HG03442 (cell line): ENCODE data around the gene SSH3.

Experiments
- ATAC-seq: cut with Tn5 transposase; IDR thresholded peaks from one replicate; pipeline ENCODE4 v1.9.1; 2021; ENCODE audit warnings: mild to moderate bottlenecking, moderate library complexity; ENCODE audit not compliant: unreplicated experiment

The SSH3 gene

DNA sequence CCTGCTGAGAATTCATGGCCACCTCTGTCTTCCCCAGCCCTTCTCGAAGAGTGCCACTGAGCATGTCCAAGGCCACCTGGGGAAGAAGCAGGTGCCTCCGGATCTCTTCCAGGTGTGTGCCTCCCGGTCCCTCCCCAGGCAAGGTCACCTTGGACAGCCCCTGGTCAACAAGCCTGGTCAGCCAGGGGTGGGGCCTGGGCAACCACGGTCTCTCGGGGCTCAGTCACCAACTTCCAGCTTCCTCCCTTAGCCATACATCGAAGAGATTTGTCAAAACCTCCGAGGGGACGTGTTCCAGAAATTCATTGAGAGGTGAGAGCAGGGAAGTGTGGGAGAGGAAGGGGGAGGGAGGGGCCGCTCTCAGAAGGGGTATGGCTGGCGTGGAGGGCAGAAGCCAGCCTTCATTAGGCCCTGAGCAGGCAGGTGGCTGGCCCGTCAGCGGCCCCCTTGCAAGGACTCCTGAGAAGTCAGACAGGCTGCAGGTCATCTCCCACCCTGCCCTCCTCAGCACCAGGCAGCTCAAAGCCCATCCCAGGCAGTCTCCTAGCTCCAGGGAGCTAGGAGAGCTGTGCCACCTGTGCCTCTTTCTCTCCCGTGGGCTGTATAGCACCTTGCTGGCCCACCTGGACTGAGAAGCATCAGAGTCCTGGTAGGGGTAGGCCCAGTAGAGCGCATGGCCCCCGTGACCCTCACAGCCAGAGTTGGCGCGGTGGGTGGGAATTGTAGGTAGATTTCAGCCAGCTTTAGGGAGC is 23.6 kb upstream of the SSH3 start:
- ATAC-seq, result no peak

DNA sequence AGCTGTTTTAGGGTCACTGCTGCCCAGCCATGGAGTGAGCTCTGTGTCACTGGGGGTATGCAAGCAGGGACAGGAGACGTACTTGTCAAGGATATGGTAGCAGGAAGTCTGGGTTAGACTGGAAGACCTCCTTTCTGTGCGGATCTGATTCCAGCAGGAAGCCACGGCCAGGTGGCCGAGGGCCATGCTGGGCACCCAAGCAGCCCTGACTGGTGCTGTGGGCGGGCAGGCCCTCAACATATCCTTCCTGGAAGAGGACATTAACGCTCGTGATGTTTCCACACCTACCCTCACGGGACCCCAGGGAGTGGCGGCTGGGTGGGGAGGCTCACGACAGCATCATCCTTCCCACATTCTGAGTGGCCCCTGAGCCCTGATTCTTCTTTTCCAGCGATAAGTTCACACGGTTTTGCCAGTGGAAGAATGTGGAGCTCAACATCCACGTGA is 23.0 kb upstream of the SSH3 start:
- ATAC-seq, result no peak

DNA sequence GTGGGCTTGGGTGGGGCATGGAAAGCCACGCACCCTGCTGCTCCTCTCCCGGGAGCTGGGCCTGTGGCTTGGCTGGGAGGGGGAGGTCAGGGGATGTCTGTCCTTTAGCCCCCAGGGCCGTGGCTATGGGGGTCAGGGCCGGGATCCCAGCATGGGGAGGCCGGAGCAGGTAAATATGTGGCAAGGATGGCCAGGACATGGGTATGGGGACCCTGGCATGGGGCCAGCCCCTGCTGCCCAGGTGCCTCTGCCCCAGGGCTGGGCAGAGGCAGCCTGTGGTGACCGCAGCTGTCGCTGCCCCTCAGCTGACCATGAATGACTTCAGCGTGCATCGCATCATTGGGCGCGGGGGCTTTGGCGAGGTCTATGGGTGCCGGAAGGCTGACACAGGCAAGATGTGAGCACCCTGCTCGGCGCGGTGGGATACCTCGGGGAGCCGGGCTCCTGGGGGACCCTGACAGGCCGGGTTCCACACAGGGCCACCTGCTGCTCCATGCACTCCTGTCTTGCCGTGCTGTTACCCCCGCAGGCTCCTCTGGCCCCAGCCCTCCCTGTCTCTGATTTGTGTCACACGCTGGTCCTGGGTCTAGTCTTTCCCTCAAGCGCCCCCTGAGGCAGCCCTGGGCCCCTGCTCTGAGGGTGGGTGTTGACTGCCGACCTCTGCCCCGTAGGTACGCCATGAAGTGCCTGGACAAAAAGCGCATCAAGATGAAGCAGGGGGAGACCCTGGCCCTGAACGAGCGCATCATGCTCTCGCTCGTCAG is 22.4 kb upstream of the SSH3 start:
- no peak for ATAC-seq

DNA sequence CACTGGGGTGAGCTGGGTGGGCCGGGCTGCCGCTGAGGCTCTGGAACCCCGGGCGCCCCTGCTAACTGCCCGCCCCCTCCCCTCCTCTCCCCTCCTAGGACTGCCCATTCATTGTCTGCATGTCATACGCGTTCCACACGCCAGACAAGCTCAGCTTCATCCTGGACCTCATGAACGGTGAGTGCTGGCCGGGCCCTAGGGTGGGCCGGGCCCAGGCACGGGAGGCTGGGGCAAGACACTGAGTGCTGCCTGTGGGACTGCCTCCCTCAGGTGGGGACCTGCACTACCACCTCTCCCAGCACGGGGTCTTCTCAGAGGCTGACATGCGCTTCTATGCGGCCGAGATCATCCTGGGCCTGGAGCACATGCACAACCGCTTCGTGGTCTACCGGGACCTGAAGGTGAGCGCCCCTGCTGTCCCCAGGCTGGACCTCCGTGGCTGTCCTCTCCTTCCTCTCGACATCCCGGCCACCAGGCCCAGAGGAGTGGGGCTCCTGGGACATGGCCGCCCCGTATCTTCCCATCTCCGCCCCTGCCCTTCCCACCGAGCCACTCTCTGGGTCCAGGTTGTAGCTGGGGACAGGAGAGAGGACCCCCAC is 21.7 kb upstream of the SSH3 start:
- ATAC-seq, result no peak

DNA sequence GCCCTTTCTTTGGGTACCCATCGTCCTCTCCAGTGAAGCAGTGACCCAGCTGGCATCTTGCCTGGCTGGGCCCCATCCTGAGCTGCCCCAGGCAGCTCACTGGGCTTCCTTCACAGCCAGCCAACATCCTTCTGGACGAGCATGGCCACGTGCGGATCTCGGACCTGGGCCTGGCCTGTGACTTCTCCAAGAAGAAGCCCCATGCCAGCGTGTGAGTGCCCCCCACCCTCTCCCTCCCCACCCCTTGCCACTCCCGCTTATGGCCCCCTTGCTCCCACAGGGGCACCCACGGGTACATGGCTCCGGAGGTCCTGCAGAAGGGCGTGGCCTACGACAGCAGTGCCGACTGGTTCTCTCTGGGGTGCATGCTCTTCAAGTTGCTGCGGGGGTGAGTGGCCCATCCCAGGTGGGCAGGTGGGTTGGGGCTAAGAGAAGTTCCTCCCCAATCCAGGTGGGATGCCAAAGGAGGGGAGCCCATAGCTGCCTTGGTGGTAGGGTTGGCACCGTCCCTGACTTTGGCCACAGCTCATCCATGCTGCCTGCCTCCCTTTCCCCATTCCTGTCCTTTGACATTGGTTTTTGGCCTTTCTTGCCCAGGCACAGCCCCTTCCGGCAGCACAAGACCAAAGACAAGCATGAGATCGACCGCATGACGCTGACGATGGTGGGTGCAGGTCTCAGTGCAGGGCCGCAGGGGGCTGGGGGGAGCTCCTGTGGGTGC is 21.0 kb upstream of the SSH3 start:
- ATAC-seq, result no peak

DNA sequence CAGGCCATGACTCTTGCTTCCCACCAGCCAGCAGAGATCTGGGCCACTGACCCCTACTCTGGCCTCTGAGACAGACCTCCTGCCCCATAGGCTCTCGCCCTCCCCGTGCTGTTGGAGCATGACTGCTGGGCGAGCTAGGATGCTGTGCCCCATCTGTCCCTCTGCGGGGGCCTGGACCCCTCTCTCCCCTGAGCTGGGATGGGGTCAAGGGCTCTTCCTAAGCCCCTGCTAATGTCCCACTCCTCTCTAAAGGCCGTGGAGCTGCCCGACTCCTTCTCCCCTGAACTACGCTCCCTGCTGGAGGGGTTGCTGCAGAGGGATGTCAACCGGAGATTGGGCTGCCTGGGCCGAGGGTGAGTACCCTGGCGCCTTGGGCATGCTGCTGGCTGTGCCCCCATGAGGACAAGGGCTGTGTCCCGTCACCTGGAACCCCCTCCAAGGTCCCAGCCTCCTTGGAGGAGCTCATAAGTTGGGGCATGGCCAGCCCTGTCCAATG is 20.4 kb upstream of the SSH3 start:
- ATAC-seq, result no peak

DNA sequence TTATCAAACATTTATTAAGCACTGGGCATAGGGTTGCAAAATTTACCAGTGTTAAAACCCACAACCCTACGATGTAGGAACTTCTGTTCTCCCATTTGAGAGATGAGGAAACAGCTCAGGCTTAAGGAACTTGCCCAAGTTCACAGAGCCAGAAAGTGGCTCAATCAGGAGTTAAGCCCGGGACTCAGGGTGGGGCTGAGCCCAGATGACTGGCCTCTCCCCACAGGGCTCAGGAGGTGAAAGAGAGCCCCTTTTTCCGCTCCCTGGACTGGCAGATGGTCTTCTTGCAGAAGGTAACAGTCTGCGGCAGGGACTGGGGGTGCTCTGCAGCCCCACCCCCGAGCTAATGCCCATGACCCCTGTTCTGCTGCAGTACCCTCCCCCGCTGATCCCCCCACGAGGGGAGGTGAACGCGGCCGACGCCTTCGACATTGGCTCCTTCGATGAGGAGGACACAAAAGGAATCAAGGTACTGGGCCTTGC is 19.8 kb upstream of the SSH3 start:
- no peak for ATAC-seq

DNA sequence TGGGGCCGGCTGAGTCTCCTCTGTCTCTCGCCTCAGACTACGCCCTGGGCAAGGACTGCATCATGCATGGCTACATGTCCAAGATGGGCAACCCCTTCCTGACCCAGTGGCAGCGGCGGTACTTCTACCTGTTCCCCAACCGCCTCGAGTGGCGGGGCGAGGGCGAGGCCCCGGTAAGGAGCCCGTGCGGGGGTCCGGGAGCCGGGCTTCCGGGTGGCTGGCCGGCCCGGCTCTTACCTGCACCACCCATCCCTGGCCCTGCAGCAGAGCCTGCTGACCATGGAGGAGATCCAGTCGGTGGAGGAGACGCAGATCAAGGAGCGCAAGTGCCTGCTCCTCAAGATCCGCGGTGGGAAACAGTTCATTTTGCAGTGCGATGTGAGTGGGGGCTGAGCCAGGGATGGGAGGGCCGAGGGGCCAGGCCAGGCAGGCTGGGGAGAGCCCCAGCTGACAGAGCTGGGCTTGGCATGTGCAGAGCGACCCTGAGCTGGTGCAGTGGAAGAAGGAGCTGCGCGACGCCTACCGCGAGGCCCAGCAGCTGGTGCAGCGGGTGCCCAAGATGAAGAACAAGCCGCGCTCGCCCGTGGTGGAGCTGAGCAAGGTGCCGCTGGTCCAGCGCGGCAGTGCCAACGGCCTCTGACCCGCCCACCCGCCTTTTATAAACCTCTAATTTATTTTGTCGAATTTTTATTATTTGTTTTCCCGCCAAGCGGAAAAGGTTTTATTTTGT is 18.4 kb upstream of the SSH3 start:
- ATAC-seq, result no peak

DNA sequence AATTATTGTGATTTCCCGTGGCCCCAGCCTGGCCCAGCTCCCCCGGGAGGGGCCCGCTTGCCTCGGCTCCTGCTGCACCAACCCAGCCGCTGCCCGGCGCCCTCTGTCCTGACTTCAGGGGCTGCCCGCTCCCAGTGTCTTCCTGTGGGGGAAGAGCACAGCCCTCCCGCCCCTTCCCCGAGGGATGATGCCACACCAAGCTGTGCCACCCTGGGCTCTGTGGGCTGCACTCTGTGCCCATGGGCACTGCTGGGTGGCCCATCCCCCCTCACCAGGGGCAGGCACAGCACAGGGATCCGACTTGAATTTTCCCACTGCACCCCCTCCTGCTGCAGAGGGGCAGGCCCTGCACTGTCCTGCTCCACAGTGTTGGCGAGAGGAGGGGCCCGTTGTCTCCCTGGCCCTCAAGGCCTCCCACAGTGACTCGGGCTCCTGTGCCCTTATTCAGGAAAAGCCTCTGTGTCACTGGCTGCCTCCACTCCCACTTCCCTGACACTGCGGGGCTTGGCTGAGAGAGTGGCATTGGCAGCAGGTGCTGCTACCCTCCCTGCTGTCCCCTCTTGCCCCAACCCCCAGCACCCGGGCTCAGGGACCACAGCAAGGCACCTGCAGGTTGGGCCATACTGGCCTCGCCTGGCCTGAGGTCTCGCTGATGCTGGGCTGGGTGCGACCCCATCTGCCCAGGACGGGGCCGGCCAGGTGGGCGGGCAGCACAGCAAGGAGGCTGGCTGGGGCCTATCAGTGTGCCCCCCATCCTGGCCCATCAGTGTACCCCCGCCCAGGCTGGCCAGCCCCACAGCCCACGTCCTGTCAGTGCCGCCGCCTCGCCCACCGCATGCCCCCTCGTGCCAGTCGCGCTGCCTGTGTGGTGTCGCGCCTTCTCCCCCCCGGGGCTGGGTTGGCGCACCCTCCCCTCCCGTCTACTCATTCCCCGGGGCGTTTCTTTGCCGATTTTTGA is 17.5 kb upstream of the SSH3 start:
- no peak for ATAC-seq

DNA sequence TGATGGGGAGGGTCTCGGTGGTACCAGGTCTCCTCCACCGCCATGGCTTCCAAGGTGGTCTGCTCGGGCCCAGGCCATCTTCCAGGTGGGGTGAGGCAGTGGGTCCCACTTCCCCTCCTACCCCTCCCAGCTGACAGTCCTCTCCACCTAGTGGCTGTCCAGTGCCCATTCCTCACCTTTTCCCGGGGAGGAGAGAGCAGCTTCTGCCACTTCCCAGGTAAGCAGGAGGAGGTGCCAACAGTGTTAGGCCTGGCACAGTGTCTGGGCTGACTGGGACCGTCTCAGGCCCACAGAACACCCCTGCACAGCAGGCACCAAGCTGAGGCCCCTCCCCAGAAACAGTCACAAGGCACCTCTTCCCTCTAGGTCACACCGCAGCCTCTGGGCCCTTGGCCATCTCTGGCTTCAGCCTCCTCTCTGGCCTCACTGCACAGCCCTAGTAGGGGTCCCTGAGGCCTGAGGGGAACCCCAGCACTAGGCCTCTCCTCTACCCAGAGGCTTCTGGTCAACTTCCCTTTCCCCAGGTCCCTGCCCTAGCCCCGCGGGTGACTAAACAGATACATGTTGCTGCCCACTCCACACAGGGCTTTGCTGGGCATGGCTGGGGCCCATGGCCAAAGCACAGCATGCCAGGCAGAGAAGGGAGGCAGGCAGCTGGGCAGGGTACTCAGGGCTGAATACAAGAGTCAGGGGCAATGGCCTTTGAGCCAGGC is 16.6 kb upstream of the SSH3 start:
- no peak for ATAC-seq

DNA sequence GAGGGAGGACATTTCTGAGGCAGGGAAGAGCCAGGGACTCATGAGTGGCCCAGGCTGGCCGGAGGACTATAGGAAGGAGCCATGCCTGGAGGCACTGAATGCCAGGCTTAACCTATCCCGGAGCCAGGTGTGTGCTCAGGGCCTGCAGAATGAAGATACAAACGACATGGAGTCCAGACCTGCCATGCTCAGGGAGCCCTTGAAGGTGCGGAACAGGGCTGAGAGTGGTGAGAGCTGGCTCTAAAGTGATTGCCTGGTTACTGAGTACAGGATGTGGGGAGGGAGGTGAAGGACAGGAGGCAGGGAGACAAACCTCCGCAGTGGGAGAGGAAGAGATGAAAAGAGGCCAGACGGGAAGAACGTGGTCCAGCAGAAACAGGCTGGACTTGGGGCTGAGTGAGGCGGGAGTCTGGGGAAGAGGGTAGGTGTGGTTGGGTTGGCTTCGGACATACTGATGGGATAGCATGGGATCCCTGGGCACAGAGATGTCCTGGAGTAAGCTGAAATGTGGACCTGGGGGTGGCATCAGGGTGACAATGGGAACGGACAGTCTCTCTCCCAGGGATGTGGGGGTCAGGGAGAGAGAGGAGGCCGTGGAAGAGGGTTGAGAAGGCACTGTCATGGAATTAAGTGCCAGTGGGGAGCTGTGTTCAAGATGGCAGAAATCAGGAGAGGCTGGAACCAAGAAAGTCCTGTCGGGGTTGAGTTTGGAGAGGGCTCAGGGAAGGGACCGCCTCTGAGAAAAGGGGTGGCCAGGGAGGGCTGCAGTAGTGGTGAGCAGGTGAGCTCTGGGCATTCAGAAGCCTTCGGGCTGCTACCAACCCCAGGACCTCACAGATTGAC is 15.8 kb upstream of the SSH3 start:
- no peak for ATAC-seq

DNA sequence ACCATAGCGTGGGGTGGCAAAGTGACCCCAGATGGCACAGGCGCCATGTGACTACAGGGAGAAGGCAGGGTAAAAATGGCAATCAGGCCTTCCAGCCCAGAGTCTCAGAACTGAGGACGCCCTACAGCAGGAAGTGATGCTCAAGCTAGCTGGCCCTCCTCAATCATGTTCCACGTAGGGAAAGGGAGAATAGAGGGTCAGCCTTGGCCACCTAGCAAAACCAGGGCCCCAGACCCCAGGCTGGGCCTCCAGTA is 15.2 kb upstream of the SSH3 start:
- ATAC-seq, result no peak

DNA sequence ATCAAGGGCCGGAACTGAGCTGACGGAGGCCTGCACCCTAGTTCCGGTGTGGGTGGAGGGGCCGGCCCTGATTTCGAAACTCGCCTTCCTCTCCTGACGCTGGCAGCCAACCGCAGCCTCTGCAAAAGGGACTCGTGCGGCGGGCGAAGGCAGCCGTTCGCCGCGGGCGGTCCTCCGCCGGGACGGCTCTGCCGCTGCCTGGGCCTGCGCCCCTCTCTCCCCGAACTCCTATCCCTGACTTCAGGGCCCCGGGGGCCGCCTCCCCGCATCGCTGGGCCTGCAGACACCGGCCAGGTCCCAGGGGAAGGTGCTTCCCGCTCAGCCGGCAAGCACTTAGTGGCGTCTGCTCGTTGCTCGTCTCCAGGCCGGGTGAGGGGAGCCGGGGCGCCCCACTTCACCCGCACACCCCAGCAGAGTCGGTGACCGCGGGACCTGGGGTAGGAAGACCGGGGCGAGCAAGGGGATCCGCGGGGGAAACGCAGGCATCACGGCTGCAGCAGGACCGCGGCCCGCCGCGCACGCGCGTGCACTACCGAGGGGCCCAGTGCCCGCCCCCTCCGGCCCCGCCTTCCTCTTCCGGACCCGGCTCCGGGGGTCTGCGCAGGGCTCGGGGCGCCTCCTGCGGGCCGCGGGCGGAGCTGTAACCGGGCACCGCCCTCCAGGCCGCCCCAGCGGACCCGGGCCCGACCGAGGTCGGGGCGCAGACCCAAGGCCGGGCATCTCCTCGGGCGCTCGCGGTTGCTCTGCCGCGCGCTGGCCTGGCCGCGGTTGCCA is 14.7 kb upstream of the SSH3 start:
- ATAC-seq, result peak; percentile 62

DNA sequence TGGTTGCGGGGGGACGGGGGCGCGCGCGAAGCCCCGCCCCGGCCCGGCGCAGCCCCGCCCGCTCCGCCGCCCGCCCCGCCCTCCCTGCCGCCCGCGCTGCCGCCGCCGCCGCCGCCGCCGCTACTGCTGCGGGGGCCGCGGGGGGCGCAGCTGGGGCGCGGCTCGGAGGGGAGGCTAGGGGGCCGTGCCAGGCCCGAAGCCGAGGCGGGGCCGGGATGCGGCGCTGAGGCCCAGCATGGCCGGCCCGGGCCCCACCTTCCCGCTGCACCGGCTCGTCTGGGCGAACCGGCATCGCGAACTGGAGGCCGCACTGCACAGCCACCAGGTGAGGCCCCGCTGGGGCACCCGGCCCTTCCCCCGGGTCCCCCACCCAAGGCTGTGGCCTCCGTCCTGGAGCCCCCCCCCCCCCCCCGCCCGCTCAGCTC is 14.1 kb upstream of the SSH3 start, which contains the start of gene ANKRD13D:
Gene ANKRD13D (plus strand): TSS at position 78 of the 425 bp plus-strand sequence. CDS start 158 bp downstream, at position 236.
- ATAC-seq, result no peak

DNA sequence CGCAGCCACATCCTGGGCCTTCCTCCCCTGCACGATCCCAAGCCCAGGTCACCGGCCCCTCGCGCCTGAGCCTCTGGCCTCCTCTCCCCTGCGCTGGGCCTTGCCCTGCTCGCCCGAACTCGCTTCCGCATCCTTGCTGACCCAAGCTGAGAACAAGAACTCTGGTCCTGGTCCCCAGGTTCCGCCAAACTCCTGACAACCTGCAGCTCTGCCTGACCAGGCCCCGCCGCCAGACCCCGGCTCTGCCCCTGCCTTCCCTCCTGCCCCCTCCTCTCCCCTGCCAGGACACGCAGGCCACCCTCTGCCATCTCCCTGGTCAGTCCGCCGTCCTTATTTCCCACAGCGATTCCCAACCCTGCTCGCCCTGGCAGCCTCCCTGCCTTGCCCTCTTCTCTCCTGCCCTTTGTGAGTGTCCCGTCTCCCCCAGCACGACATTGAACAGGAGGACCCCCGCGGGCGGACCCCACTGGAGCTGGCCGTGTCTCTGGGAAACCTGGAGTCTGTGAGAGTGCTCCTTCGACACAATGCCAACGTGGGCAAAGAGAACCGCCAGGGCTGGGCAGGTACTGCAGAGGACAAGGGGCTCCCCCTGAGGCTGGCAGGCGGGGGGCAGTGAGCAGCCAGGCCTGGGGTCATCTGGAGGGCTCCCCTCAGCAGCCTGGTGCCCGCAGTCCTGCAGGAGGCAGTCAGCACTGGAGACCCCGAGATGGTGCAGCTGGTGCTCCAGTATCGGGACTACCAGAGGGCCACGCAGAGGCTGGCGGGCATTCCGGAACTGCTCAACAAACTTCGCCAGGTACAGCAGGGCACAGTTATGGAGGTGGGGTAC is 13.5 kb upstream of the SSH3 start:
- no peak for ATAC-seq

DNA sequence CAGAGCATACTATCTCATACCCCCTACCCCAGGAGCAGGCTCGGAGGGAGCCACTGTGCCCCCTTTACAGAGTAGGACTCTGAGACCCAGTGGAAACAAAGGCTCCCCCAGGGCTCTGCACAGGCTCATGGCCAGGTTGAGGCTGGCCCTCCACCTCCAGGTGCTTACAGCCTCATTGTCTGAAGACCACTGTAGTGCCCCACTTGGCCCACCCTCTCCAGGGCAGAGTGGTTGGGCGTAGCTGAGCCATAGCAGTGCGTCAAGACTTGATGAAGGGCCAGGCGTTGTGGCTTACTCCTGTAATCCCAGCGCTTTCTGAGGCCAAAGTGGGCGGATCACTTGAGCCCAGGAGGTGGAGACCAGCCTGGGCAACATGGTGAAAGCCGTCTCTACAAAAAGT is 12.5 kb upstream of the SSH3 start:
- ATAC-seq, result no peak
